Measurements from ENCODE around the gene TRIM13. TPM values are rescaled to one million over a fixed set of nuclear protein-coding genes. Genes with fewer than 3 reads are reported as not detected.
"Not testable (repeated sequence)": the region's sequence is repeated elsewhere in the genome, so short reads cannot be mapped to it uniquely, and the experiment has no call there.

The TRIM13 gene
- polyA plus RNA-seq, 1 donor from 2014 or later, result 27.6 TPM

DNA sequence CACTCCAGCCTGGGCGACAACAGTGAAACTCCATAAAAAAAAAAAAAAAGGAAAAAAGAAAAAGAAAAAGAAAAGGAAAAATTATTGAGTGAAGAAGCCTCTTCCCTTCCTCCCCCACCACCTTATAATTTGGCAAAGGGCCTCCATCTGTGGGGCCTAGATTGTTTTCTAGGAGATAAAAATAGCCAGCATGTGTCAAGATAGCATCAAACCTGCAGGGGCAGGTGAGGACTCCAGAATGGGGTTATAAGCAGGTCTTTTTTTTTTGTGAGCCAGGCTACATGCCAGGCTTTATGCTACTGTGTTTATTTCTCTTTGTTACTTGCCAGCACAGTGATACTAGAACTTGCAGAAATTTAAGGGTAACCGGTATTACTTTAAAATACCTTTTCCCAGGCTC, 11.7 kb upstream of the TRIM13 start:
- Mint-ChIP-seq H3K9me3 (no peaks in the 10 kb centered on the region), H3K4me1 (peaks cover 0 to 10% (median 0%) of the 10 kb centered on the region in 3 donors), H3K4me3 (no peak overlapping the region), H3K36me3 (peaks cover 9% of the 10 kb centered on the region), H3K27me3 (no peaks in the 10 kb centered on the region), H3K27ac (peak overlapping the region in 1 of 3 donors; percentile 33)

GRCh38 chr13:49986471-49986870, 10.4 kb upstream of the TRIM13 start:
- Mint-ChIP-seq H3K9me3 (no peaks in the 10 kb centered on the region), H3K36me3 (peaks cover 9% of the 10 kb centered on the region), H3K27ac (no peak overlapping the region), H3K4me3 (no peak overlapping the region), H3K4me1 (peaks cover 0 to 10% (median under 1%) of the 10 kb centered on the region in 3 donors), H3K27me3 (no peaks in the 10 kb centered on the region)

- not testable (repeated sequence) for H3K27me3 Mint-ChIP-seq, H3K36me3 Mint-ChIP-seq, H3K27ac Mint-ChIP-seq, H3K4me3 Mint-ChIP-seq, H3K9me3 Mint-ChIP-seq
- H3K4me1 Mint-ChIP-seq, result peaks cover 3 to 15% (median 11%) of the 10 kb centered on the region in 3 donors
These were observed 6.2 kb upstream of the TRIM13 start for GRCh38 chr13:49990612-49991011.

- H3K27ac Mint-ChIP-seq, result peak overlapping the region in 1 of 3 donors; percentile 89
- H3K9me3 Mint-ChIP-seq, result no peaks in the 10 kb centered on the region
- H3K4me1 Mint-ChIP-seq, result peaks cover 11 to 29% (median 22%) of the 10 kb centered on the region in 3 donors
- peak overlapping the region in 1 of 4 donors; percentile 25 for H3K4me3 Mint-ChIP-seq
- no peaks in the 10 kb centered on the region for H3K27me3 Mint-ChIP-seq
- no peaks in the 10 kb centered on the region for H3K36me3 Mint-ChIP-seq
These were observed 3.7 kb upstream of the TRIM13 start for GRCh38 chr13:49993111-49993510.

GRCh38 chr13:49993666-49994065, 3.2 kb upstream of the TRIM13 start:
- Mint-ChIP-seq H3K27ac (peak overlapping the region; percentile 18 to 89 (median 65)), H3K9me3 (no peaks in the 10 kb centered on the region), H3K36me3 (no peaks in the 10 kb centered on the region), H3K4me3 (peak overlapping the region in 1 of 4 donors; percentile 87), H3K4me1 (peaks cover 17 to 30% (median 28%) of the 10 kb centered on the region in 3 donors), H3K27me3 (no peaks in the 10 kb centered on the region)

GRCh38 chr13:49995625-49996101, 1.2 kb upstream of the TRIM13 start:
- no peaks in the 10 kb centered on the region for H3K27me3 Mint-ChIP-seq
- H3K4me3 Mint-ChIP-seq, result peak overlapping the region; percentile 83 to 91 (median 86)
- peaks cover 23 to 42% (median 41%) of the 10 kb centered on the region in 3 donors for H3K4me1 Mint-ChIP-seq
- peak overlapping the region; percentile 89 to 94 (median 94) for H3K27ac Mint-ChIP-seq
- H3K36me3 Mint-ChIP-seq, result no peaks in the 10 kb centered on the region
- no peaks in the 10 kb centered on the region for H3K9me3 Mint-ChIP-seq

DNA sequence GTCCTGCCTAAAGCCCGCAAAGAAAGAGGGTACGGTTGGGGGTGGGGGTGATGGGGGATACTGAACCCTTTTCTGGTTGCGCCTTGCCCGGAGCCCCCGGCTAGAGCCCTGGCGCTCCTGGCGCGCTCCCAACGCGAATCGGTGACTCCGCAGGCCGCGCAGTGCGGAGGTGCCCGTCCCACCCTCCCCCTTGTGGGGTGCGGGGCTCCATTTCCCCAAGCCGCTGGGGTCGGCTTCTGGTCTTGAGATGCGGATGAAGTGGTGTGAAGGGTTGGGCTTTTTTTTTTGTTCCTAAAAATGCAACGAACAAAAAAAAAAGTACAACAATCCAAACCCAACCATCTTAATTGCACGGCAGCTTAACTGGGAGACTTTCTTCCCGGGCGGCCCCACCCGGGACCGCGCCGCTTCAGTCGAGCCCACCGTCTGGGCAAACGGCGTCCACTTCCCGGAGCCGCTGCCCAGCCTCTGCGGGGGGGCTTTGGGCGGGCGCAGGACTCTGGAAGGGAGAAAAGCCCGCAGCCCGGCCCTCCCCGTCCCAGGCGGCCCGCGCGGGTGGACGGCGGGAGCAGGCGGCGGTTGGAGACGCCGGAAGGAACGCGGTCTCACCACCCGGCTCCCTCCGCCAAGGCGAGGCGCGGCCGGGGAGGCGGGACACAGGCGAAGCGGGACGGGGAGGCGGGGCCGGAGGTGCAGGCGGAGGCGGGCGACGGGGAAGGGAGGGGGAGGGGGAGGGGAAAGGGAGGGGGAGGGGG, 504 bp upstream of the TRIM13 start:
- Mint-ChIP-seq H3K4me1 (peaks cover 23 to 43% (median 42%) of the 10 kb centered on the region in 3 donors), H3K27ac (peak overlapping the region; percentile 89 to 94 (median 93)), H3K36me3 (no peaks in the 10 kb centered on the region), H3K27me3 (no peaks in the 10 kb centered on the region), H3K9me3 (no peaks in the 10 kb centered on the region), H3K4me3 (peak overlapping the region; percentile 83 to 94 (median 90))

DNA sequence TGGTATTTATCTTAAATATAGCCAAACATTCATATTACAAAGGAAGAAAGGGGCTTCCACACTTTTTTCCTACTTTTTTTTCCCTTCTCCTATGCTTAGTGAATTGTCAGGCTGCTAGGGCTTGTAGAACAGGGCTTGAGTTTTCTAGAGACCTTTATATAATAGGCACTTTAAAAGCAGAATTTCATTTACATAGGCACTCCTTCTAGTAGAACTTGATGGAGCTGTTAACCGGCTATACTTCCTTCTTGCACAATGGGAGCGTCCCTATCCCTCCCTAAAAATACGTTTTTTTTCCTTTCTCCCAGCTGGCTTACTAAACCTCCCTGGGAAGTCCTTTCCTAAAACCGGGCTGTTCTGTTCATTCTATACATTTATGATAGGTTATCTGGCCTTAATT, 1.1 kb downstream of the TRIM13 start:
- peak overlapping the region; percentile 89 to 96 (median 95) for H3K4me3 Mint-ChIP-seq
- H3K27me3 Mint-ChIP-seq, result no peaks in the 10 kb centered on the region
- H3K27ac Mint-ChIP-seq, result peak overlapping the region; percentile 89 to 91 (median 89)
- H3K4me1 Mint-ChIP-seq, result peaks cover 32 to 51% (median 40%) of the 10 kb centered on the region in 3 donors
- no peaks in the 10 kb centered on the region for H3K9me3 Mint-ChIP-seq
- H3K36me3 Mint-ChIP-seq, result no peaks in the 10 kb centered on the region

GRCh38 chr13:49998714-49999624, 2.1 kb downstream of the TRIM13 start:
- Mint-ChIP-seq H3K27ac (peak overlapping the region; percentile 76 to 89 (median 86)), H3K9me3 (no peaks in the 10 kb centered on the region), H3K4me3 (peak overlapping the region; percentile 89 to 96 (median 95)), H3K4me1 (peaks cover 32 to 59% (median 39%) of the 10 kb centered on the region in 3 donors), H3K36me3 (peaks cover 3% of the 10 kb centered on the region), H3K27me3 (no peaks in the 10 kb centered on the region)

GRCh38 chr13:50001287-50001686, 4.4 kb downstream of the TRIM13 start:
- Mint-ChIP-seq H3K4me1 (peaks cover 32 to 55% (median 34%) of the 10 kb centered on the region in 3 donors), H3K4me3 (peak overlapping the region in 2 of 4 donors; percentile 22 to 29), H3K9me3 (peaks cover 0 to 2% (median 0%) of the 10 kb centered on the region in 3 donors), H3K36me3 (peaks cover 5% of the 10 kb centered on the region), H3K27ac (no peak overlapping the region), H3K27me3 (no peaks in the 10 kb centered on the region)

- Mint-ChIP-seq H3K27ac (peak overlapping the region in 1 of 3 donors; percentile 78), H3K4me3 (no peak overlapping the region), H3K4me1 (peaks cover 10 to 35% (median 20%) of the 10 kb centered on the region in 3 donors), H3K9me3 (peaks cover 0 to 2% (median 0%) of the 10 kb centered on the region in 3 donors), H3K27me3 (no peaks in the 10 kb centered on the region), H3K36me3 (peaks cover 18% of the 10 kb centered on the region)
These were observed 9.7 kb downstream of the TRIM13 start for GRCh38 chr13:50006426-50007135.

GRCh38 chr13:50011461-50011860, 14.6 kb downstream of the TRIM13 start:
- no peaks in the 10 kb centered on the region for H3K9me3 Mint-ChIP-seq
- H3K4me3 Mint-ChIP-seq, result no peak overlapping the region
- H3K27ac Mint-ChIP-seq, result peak overlapping the region in 1 of 3 donors; percentile 14
- peaks cover 10 to 32% (median 21%) of the 10 kb centered on the region in 3 donors for H3K4me1 Mint-ChIP-seq
- peaks cover 12% of the 10 kb centered on the region for H3K36me3 Mint-ChIP-seq
- no peaks in the 10 kb centered on the region for H3K27me3 Mint-ChIP-seq

DNA sequence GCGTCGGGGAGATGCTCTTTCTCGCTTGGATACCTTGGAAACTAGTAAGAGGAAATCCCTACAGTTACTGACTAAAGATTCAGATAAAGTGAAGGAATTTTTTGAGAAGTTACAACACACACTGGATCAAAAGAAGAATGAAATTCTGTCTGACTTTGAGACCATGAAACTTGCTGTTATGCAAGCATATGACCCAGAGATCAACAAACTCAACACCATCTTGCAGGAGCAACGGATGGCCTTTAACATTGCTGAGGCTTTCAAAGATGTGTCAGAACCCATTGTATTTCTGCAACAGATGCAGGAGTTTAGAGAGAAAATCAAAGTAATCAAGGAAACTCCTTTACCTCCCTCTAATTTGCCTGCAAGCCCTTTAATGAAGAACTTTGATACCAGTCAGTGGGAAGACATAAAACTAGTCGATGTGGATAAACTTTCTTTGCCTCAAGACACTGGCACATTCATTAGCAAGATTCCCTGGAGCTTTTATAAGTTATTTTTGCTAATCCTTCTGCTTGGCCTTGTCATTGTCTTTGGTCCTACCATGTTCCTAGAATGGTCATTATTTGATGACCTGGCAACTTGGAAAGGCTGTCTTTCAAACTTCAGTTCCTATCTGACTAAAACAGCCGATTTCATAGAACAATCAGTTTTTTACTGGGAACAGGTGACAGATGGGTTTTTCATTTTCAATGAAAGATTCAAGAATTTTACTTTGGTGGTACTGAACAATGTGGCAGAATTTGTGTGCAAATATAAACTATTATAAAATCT, 15.7 kb downstream of the TRIM13 start:
- H3K4me1 Mint-ChIP-seq, result peaks cover 10 to 34% (median 21%) of the 10 kb centered on the region in 3 donors
- no peak overlapping the region for H3K4me3 Mint-ChIP-seq
- no peaks in the 10 kb centered on the region for H3K9me3 Mint-ChIP-seq
- peak overlapping the region in 2 of 3 donors; percentile 20 to 86 for H3K27ac Mint-ChIP-seq
- no peaks in the 10 kb centered on the region for H3K27me3 Mint-ChIP-seq
- H3K36me3 Mint-ChIP-seq, result peaks cover 8% of the 10 kb centered on the region

- peaks cover 10 to 35% (median 31%) of the 10 kb centered on the region in 3 donors for H3K4me1 Mint-ChIP-seq
- H3K36me3 Mint-ChIP-seq, result peaks cover 10% of the 10 kb centered on the region
- no peak overlapping the region for H3K27ac Mint-ChIP-seq
- H3K4me3 Mint-ChIP-seq, result no peak overlapping the region
- H3K27me3 Mint-ChIP-seq, result no peaks in the 10 kb centered on the region
- no peaks in the 10 kb centered on the region for H3K9me3 Mint-ChIP-seq
These were observed 17.5 kb downstream of the TRIM13 start for GRCh38 chr13:50014386-50014785.
